HUES48 (cell line): Measurements from ENCODE around the gene GJA5.

Source experiments
- H3K27ac ChIP-seq: one replicate; pipeline ENCODE4 v1.7.0; 2013; ENCODE audit warnings: low read depth, low read length, inconsistent platforms
- H3K27me3 ChIP-seq: 2 replicates; pipeline ENCODE4 v1.6.1; 2013; ENCODE audit warnings: mild to moderate bottlenecking, low read length; ENCODE audit not compliant: control insufficient read depth, insufficient read depth
- H3K36me3 ChIP-seq: 2 replicates; pipeline ENCODE4 v1.6.1; 2013; ENCODE audit warnings: low read length; ENCODE audit not compliant: control insufficient read depth, insufficient read depth
- H3K4me1 ChIP-seq: 2 replicates; pipeline ENCODE4 v1.6.1; 2013; ENCODE audit warnings: mild to moderate bottlenecking, low read length; ENCODE audit not compliant: control insufficient read depth, insufficient read depth
- H3K4me3 ChIP-seq: 2 replicates; pipeline ENCODE4 v1.5.1; 2013; ENCODE audit warnings: mild to moderate bottlenecking, low read depth, low read length
- H3K9ac ChIP-seq: 2 replicates; pipeline ENCODE4 v1.6.1; 2013; ENCODE audit warnings: mild to moderate bottlenecking, low read depth, low read length, moderate library complexity
- H3K9me3 ChIP-seq: 2 replicates; pipeline ENCODE4 v1.6.1; 2013; ENCODE audit warnings: low read length; ENCODE audit not compliant: control insufficient read depth, insufficient read depth

The GJA5 gene

DNA sequence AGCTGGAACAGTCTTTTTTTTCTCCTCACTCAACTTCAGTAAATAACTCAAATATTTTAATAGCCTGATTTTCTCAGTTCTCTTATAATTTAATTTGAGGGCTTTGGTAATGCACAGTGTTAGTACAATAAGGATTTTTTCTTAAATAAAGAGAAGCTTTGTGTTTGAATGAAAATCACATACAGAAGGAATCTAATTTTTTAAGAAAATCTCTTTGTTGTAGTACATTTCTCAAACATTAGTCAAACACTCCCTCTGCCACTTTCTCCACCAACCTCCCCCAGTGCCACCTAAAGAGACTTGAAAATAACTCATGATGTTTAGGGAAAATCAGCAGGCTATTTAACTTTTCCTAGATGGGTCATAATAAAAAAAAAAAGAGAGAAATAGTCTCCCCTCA is 47.8 kb downstream of the GJA5 start:
- no peaks in the 10 kb centered on the region for H3K4me1 ChIP-seq
- no peaks in the 10 kb centered on the region for H3K9me3 ChIP-seq
- H3K36me3 ChIP-seq: no peaks in the 10 kb centered on the region
- H3K4me3 ChIP-seq: no peak overlapping the region
- H3K9ac ChIP-seq: no peak overlapping the region
- H3K27ac ChIP-seq: no peak overlapping the region
- no peaks in the 10 kb centered on the region; the same call in 1 of the 2 replicates for H3K27me3 ChIP-seq
